NCI-H1417 treated with DMSO at 0.1 percent for 48 hours (cell line): ENCODE data around the gene TRPM3.
"Not testable (repeated sequence)": the region's sequence is repeated elsewhere in the genome, so short reads cannot be mapped to it uniquely, and the experiment has no call there.

Experiments
- DNase-seq: peaks from one replicate; lab custom pipeline; 2025; lab: John Stamatoyannopoulos, UW

TRPM3 gene

GRCh38 chr9:70656281-70656680, 465.1 kb downstream of the TRPM3 start:
- no peak for DNase-seq

DNA sequence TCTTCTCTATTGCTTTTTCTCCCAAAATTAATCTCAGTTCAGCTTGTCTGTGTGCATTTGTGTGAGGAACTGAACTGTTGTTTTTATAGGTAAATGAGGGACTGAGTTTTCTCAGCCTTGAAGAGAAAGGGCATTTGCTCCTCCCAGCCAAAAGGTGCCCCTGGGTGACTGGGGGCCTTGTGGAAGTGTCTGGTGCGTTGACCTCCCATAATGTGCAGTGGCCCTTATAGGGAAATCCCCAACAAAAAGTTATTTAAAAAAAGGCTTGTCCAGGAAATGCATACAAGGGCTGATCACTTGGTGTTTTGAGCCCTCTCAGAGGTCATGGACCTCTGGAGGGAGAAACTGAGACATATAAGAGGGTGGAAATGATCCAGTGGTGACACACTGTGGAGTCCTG, 467.3 kb downstream of the TRPM3 start:
- DNase-seq: no peak

DNA sequence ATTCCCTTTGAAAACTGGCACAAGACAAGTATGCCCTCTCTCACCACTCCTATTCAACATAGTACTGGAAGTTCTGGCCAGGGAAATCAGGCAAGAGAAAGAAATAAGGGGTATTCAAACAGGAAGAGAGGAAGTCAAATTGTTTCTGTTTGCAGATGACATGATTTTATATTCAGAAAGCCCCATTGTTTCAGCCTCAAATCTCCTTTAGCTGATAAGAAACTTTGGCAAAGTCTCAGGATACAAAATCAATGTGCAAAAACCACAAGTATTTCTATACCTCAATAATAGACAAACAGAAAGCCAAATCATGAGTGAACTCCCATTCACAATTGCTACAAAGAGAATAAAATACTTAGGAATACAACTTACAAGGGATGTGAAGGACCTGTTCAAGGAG, 476.8 kb downstream of the TRPM3 start:
- DNase-seq: not testable (repeated sequence)

DNA sequence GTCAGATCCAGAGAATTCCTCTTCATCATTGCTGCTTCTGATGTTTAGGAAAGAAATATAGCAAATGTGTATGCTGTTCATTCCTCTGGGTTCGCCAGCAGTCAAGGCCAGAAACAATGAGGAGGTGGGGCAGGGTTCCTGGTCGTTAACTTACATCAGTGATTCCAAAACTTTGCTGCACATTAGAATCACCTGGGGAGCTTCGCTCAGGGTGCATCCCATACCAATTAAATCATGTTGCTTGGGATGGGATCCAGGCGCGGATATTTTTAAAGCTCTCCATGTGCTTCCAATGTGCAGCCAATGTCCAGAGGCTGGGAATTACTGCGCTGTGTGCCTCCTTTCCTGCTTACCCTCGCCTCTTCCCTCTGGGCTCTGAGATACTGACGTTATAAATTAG, 479.1 kb downstream of the TRPM3 start:
- no peak for DNase-seq

- no peak for DNase-seq
These were observed 479.8 kb downstream of the TRPM3 start for GRCh38 chr9:70641631-70642030.

DNA sequence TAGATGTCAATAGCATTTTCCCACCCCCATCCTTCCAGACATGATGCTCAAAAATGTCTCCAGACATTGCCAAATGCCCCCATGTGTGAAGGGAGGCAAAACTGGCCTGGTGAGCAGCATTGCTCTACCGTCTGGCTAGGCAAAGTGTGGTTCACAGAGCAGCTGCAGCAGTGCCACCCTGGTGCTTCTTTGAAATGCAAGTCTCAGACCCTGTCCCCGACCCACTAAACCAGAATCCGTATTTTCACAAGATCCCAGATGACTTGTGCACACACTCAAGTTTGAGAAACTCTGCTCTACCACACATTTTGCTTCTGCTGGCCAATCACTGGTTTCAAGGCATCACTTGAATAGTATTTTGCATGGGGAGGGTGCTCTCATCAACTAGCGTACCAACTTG, 480.4 kb downstream of the TRPM3 start:
- no peak for DNase-seq

GRCh38 chr9:70639853-70640814, 481.3 kb downstream of the TRPM3 start:
- DNase-seq: no peak

DNA sequence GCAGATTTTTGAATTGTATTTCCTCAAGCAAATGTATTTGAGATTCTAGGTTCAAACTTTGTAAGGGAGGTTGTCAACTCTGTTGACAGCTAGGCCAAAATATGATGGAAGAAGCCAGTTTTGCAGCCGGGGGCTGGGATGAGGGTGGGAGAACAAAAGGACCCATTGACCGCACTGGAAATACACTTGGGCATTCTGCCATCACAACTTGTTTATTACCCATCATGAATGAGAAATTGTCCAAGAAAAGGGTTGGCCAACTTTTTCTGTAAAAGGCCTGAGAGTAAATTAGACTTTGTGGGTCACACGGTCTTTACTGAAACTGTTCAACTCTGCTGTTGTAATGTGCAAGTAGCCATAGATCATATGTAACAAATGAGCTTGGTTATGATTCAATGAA, 485.6 kb downstream of the TRPM3 start:
- no peak for DNase-seq

DNA sequence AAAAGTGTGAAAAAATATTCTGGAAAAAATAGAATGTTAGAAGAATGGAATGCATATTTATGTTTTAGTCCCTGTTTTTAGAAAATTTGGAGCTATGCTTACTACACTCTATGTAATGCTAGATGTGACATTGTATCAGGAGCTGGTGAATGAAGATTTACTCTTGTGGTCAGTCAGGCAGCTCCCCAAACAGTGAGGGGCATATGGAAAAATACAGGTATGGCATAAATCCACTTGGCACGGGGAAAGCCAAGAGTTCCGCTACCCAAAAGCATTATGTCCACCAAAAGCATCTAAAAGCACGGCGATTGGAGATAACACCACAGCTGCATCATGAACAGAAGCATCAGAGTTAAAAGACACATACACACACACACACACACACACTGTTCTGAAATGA, 486.7 kb downstream of the TRPM3 start:
- DNase-seq: no peak

- no peak for DNase-seq
These were observed 490.4 kb downstream of the TRPM3 start for GRCh38 chr9:70630971-70631370.

- DNase-seq: not testable (repeated sequence)
These were observed 492.2 kb downstream of the TRPM3 start for GRCh38 chr9:70629080-70629685.

DNA sequence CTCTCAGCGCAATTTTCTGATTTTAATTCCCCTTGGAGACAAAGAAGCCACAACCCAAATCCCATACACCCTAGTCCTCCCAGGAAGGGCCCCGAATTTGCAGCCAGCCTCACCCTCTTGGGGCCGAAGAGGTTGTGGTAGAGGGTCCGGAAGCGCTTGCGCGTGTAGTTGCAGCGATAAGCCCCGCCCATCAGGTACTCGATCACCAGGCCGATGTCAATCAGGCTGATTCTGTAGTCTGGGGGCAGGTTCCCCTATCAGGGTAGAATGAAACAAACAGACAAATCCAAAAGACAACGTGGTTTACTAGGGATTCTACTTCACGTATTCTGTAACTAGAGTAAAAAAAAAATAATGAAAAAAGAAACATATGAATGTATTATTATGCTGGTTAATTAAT, 496.3 kb downstream of the TRPM3 start:
- DNase-seq: no peak

GRCh38 chr9:70618784-70619183, 502.6 kb downstream of the TRPM3 start:
- no peak for DNase-seq

- no peak for DNase-seq
These were observed 504.2 kb downstream of the TRPM3 start for GRCh38 chr9:70617033-70617828.

DNA sequence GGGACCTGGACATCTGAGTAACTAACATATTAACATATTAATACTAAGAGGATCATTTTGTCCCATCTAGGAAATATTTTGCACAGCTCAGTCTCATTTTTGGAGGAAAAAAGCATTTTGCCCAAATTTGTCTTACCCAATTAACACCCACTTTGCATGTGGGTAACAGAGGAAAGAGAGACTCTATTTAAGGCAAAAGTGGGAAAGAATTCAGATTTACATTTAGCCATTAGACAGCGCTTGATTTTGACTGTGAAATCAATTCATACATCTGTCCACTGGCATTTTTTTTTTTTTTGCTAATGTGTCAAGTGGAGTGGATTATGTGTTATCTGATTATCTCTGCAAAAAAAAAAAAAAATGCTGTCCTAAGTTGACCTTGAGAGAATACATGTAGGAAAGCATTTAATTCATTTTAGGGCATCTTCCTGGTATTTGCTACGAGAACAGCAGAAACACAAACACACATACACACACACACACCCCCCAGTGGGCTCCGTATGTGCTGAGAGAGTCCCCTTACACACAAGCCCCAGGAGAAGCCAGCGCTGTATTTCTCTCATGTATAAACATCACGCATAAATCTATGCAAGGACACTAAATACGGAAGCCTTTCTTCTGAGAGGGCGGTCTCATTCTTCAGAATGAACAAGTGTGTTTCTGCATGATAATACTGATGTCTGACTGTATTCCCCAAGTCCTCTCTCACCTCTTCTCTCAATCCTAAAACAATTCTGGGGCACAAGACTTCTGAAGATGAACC, 505.0 kb downstream of the TRPM3 start:
- no peak for DNase-seq

- DNase-seq: no peak
These were observed 505.8 kb downstream of the TRPM3 start for GRCh38 chr9:70615464-70616138.

DNA sequence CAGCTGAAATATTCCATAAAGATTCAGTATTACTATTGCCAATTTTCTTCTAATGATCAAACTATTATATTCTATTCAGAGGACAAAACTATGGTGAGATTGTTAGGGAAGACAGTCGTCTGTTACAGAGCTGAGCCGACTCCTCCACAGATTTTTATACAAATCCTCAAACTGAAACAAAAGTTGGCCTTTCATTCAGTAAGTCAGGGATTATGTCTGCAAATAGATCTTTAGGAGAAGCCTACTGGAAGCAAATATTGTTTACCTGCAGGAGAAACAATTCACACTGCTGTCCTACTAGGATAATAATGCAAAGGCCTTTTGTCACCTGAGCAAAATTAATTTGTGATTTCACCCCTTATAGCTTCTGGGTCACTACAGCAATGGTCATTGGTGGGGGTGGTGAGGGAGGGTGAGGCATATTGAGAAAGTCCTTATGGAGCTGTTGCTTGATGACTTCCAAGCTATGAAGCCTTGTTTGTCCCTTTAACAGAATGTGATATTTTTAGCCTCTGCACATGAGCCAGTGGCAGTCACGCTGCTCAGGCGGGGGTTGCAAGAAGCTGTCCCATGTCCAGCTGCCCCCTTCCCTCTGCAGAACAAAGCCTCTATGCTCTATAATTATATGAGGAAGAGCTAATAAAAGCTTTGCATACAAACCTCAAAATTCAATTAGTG, 506.5 kb downstream of the TRPM3 start:
- no peak for DNase-seq

- DNase-seq: no peak
These were observed 508.2 kb downstream of the TRPM3 start for GRCh38 chr9:70613024-70613768.

- DNase-seq: no peak
These were observed 511.2 kb downstream of the TRPM3 start for GRCh38 chr9:70610287-70610644.
